GM18868 (cell line): ENCODE results near the gene FAM13A.
"Not testable (repeated sequence)": the region's sequence is repeated elsewhere in the genome, so short reads cannot be mapped to it uniquely, and the experiment has no call there.

Experiments
- ATAC-seq: cut with Tn5 transposase; IDR thresholded peaks from one replicate; pipeline ENCODE4 v1.9.1; 2021; ENCODE audit warnings: mild to moderate bottlenecking, moderate library complexity; ENCODE audit not compliant: unreplicated experiment

FAM13A gene

GRCh38 chr4:88858752-88859151 is 198.2 kb downstream of the FAM13A start:
- peak; percentile 91 for ATAC-seq

- ATAC-seq, result no peak
Observed at GRCh38 chr4:88857588-88857987, 199.4 kb downstream of the FAM13A start.

GRCh38 chr4:88854481-88854880 is 202.5 kb downstream of the FAM13A start:
- no peak for ATAC-seq

GRCh38 chr4:88853583-88853982 is 203.4 kb downstream of the FAM13A start:
- not testable (repeated sequence) for ATAC-seq

GRCh38 chr4:88846206-88846790 is 210.7 kb downstream of the FAM13A start:
- ATAC-seq, result no peak

- no peak for ATAC-seq
Observed at GRCh38 chr4:88843067-88843685, 213.8 kb downstream of the FAM13A start.

- ATAC-seq, result no peak
Observed at GRCh38 chr4:88841635-88842034, 215.3 kb downstream of the FAM13A start.

- ATAC-seq, result no peak
Observed at GRCh38 chr4:88836216-88836615, 220.8 kb downstream of the FAM13A start.

GRCh38 chr4:88831031-88831430 is 226.0 kb downstream of the FAM13A start:
- no peak for ATAC-seq

GRCh38 chr4:88830598-88830997 is 226.4 kb downstream of the FAM13A start:
- ATAC-seq, result no peak

GRCh38 chr4:88828842-88829571 is 228.0 kb downstream of the FAM13A start:
- ATAC-seq, result no peak

- ATAC-seq, result no peak
Observed at GRCh38 chr4:88827442-88827841, 229.5 kb downstream of the FAM13A start.

- ATAC-seq, result no peak
Observed at GRCh38 chr4:88826771-88827170, 230.2 kb downstream of the FAM13A start.

GRCh38 chr4:88825931-88826330 is 231.1 kb downstream of the FAM13A start:
- no peak for ATAC-seq

GRCh38 chr4:88823058-88823919 is 233.7 kb downstream of the FAM13A start:
- ATAC-seq, result peak; percentile 96

GRCh38 chr4:88822034-88822789 is 234.8 kb downstream of the FAM13A start:
- no peak for ATAC-seq

GRCh38 chr4:88821522-88821921 is 235.5 kb downstream of the FAM13A start:
- no peak for ATAC-seq

- no peak for ATAC-seq
Observed at GRCh38 chr4:88820698-88821415, 236.1 kb downstream of the FAM13A start.

GRCh38 chr4:88819818-88820697 is 236.9 kb downstream of the FAM13A start:
- ATAC-seq, result no peak
